KMS-11 (cell line): Measurements from ENCODE around the gene SF3B6.

Experiments used
- H2AFZ ChIP-seq: fragments of 200-600 bp; sonication (generic); 2 replicates; pipeline ENCODE4 v1.6.1; 2016; ENCODE audit warnings: antibody characterized with exemption, mixed run types, low read depth
- H3K27ac ChIP-seq: fragments of 200-600 bp; sonication (generic); 2 replicates; pipeline ENCODE4 v1.6.1; 2016; ENCODE audit warnings: mild to moderate bottlenecking, mixed run types
- H3K27me3 ChIP-seq: fragments of 200-600 bp; sonication (generic); 2 replicates; pipeline ENCODE4 v1.6.1; 2017; ENCODE audit warnings: mild to moderate bottlenecking, low read depth, mixed run types, moderate library complexity; ENCODE audit not compliant: insufficient read depth
- H3K36me3 ChIP-seq: fragments of 200-600 bp; sonication (generic); 2 replicates; pipeline ENCODE4 v1.6.1; 2017; ENCODE audit warnings: mild to moderate bottlenecking, mixed run types; ENCODE audit not compliant: insufficient read depth
- H3K4me1 ChIP-seq: fragments of 200-600 bp; sonication (generic); 2 replicates; pipeline ENCODE4 v1.6.1; 2016; ENCODE audit warnings: mild to moderate bottlenecking, low read depth, mixed run types; ENCODE audit not compliant: poor library complexity, severe bottlenecking
- H3K4me2 ChIP-seq: fragments of 200-600 bp; sonication (generic); 2 replicates; pipeline ENCODE4 v1.7.0; 2016; ENCODE audit warnings: mild to moderate bottlenecking, mixed run types
- H3K4me3 ChIP-seq: fragments of 200-600 bp; sonication (generic); IDR thresholded peaks from 2 replicates; pipeline ENCODE4 v1.6.1; 2017; ENCODE audit warnings: low read depth, low read length, mixed read lengths; ENCODE audit not compliant: insufficient read depth
- H3K79me2 ChIP-seq: fragments of 200-600 bp; sonication (generic); 2 replicates; pipeline ENCODE4 v1.6.1; 2016; ENCODE audit warnings: low read depth, mixed run types; ENCODE audit not compliant: insufficient read depth
- H3K9ac ChIP-seq: fragments of 200-600 bp; sonication (generic); 2 replicates; pipeline ENCODE4 v1.6.1; 2016; ENCODE audit warnings: mild to moderate bottlenecking, mixed run types
- H4K20me1 ChIP-seq: fragments of 200-600 bp; sonication (generic); 2 replicates; pipeline ENCODE4 v1.6.1; 2016; ENCODE audit warnings: mild to moderate bottlenecking, mixed run types; ENCODE audit not compliant: insufficient read depth
- TF ChIP-seq, protein P1 (sequence below): fragments of 200-600 bp; sonication (generic); conservative IDR thresholded peaks from 2 replicates; pipeline ENCODE4 v1.6.1; 2017; ENCODE audit warnings: low read depth, mild to moderate bottlenecking, antibody characterized with exemption, low read length, moderate library complexity, mixed read lengths

SF3B6 gene, protein sequence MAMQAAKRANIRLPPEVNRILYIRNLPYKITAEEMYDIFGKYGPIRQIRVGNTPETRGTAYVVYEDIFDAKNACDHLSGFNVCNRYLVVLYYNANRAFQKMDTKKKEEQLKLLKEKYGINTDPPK

DNA sequence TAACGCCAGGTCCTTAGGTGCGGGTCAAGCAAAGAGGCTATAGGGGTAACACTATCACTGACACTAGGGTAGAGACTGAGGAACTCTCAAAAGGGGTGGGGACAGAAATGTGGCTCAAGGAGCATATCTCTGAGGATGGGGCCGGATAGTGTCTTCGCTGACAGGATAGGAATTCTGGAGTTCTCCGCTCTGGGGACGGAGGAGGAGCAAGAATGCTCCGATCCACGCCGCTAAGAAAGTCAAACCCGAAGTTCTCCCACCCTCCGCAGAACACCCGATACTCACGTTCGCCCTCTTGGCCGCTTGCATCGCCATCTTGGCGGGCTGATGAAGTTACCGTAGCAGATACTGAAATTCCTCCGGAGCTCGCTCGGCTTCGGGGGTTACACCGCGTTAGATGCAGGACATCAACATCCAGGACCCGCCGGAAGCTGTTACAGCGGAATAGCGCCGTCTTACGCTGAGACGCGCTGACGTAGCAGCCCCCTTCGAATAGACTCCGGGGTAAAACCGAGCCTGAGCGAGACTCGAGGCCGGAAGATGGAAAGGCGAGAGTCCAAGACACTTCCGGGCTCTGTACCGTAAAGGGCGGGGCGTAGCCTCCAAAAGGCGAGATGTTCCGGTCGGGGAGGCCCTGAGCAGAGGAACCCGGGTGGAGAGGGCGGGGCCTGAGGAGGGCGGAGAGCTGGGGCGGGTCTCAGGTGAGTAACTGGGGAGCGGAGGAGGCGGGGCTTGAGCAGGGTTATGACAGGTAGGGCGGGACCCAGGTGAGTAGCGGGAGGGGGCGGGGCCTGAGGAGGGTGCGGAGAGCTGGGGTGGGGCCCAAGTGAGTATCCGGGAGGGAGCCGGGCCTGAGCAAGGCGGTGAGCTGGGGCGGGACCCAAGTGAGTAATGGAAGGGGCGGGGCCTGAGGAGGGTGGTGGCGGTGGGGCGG is at the start of gene SF3B6:
Gene SF3B6, minus strand, starts transcription at position 412 of the 934 bp plus-strand sequence. Its CDS starts 97 bp downstream, at position 315.
- peaks cover 3% of the 10 kb centered on the region; the same call in 1 of the 2 replicates for H3K36me3 ChIP-seq
- no peaks in the 10 kb centered on the region for H3K27me3 ChIP-seq

DNA sequence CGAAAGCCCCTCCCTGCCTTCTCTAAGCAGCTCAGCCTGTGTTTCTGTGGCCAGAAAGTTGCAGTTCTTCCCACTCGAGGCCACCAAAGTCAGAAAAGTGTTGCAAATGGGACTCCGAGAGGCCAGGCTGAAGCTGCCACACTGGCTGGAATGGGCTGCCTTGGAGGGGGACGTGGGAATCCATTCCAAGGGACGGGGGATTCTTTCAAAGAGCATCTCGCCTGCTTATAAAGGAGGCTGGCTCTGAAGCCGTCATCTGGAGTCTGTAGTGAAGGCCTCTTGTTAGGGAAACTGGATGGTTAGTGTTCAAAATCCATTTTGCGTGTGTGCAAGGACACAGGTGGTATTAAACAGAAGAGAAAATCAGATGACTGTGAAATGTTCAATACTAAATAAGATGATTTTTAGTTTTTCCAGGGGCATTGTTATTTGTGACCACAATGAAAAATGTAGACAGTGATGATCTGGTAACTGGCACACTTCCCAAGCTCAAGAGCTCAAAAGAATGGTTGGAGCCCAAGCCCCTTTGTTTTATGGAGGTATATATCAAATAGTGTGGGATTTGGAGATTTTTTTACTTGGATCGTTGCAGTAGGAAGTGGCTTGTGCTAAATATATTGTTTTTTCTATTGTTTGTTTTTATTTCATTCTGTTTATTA is 47.9 kb upstream of the SF3B6 start:
- H3K9ac ChIP-seq, result peak overlapping the region; percentile 68
- peaks cover 20% of the 10 kb centered on the region for H3K4me1 ChIP-seq
- no peaks in the 10 kb centered on the region for H3K79me2 ChIP-seq
- TF ChIP-seq, protein P1, sequence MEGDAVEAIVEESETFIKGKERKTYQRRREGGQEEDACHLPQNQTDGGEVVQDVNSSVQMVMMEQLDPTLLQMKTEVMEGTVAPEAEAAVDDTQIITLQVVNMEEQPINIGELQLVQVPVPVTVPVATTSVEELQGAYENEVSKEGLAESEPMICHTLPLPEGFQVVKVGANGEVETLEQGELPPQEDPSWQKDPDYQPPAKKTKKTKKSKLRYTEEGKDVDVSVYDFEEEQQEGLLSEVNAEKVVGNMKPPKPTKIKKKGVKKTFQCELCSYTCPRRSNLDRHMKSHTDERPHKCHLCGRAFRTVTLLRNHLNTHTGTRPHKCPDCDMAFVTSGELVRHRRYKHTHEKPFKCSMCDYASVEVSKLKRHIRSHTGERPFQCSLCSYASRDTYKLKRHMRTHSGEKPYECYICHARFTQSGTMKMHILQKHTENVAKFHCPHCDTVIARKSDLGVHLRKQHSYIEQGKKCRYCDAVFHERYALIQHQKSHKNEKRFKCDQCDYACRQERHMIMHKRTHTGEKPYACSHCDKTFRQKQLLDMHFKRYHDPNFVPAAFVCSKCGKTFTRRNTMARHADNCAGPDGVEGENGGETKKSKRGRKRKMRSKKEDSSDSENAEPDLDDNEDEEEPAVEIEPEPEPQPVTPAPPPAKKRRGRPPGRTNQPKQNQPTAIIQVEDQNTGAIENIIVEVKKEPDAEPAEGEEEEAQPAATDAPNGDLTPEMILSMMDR, result no peak
- no peaks in the 10 kb centered on the region for H4K20me1 ChIP-seq
- peak overlapping the region; percentile 74 for H3K4me3 ChIP-seq
- H3K27ac ChIP-seq, result peak overlapping the region; percentile 70
- peak overlapping the region; percentile 85 for H2AFZ ChIP-seq
- H3K4me2 ChIP-seq, result peak overlapping the region; percentile 86
- no peaks in the 10 kb centered on the region for H3K36me3 ChIP-seq
- H3K27me3 ChIP-seq, result no peaks in the 10 kb centered on the region

More for the DNA sequence above, at the start of gene SF3B6:
- H4K20me1 ChIP-seq, result no peaks in the 10 kb centered on the region
- peak within 1 kb of the TSS; percentile 73 for H3K4me3 ChIP-seq
- H2AFZ ChIP-seq, result peak within 1 kb of the TSS; percentile 64
- H3K79me2 ChIP-seq, result peaks cover 31% of the 10 kb centered on the region; the same call in 1 of the 2 replicates
- H3K4me1 ChIP-seq, result peaks cover 18% of the 10 kb centered on the region
- peak within 1 kb of the TSS; percentile 47; the same call in 1 of the 2 replicates for H3K9ac ChIP-seq
- H3K27ac ChIP-seq, result peak within 1 kb of the TSS; percentile 31; the same call in 1 of the 2 replicates
- peak within 1 kb of the TSS; percentile 89 for H3K4me2 ChIP-seq
- TF ChIP-seq, protein P1, result no peak

DNA sequence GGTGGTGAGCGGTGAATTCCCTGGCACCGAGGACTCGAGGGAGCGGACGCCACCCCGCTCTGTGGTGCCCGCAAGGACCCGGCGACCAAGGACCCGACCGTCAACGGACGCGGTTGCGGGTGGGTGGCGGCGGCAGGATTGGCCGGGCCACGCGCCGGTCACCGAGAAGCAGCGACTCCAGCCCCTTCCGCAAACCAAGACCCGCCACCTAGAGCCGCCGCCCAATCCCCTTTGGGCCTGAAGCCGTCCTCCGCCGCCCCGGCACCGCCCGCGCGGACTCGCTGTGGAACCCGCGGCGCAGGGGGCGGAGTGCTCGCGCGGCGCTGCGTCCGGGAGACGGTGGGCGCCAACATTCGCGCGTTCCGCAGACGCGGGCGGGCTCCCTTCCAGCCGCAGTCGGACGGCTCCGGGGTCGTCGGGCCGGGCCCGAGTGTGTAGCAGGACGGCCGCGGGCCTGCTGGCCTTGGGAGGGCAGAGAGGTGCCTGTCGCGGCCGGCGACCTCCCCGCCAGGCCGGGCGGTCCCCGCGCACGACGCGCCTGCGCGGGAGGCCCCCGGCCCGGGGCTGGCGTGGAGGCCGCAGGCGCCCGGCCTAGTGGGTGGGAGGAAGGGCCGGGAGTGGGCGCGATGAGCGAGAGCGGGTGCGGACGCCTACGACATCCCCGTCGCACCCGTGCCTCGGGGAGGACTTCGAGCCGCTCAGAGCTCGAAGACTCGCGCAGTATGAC is 47.2 kb upstream of the SF3B6 start, which contains the start of the genes FAM228B and PFN4:
Gene FAM228B, plus strand, starts transcription at position 275 of the 727 bp plus-strand sequence. CDS start 893 bp downstream, outside the sequence.
Gene PFN4, minus strand, starts transcription at position 140 of the 727 bp plus-strand sequence. CDS start 799 bp downstream, outside the sequence.
- Histone ChIP-seq H4K20me1 (no peaks in the 10 kb centered on the region), H3K79me2 (no peaks in the 10 kb centered on the region), H3K27ac (peak within 1 kb of the TSS; percentile 70), H3K36me3 (no peaks in the 10 kb centered on the region), H2AFZ (peak within 1 kb of the TSS; percentile 85), H3K4me3 (peak within 1 kb of the TSS; percentile 79), H3K9ac (peak within 1 kb of the TSS; percentile 68), H3K27me3 (no peaks in the 10 kb centered on the region), H3K4me1 (peaks cover 20% of the 10 kb centered on the region), H3K4me2 (peak within 1 kb of the TSS; percentile 86)
- TF ChIP-seq, protein P1, result no peak
